Breast epithelium (tissue), 4 donors: ENCODE measurements around the gene TTC17. TPM values are rescaled to one million over a fixed set of nuclear protein-coding genes. Genes with fewer than 3 reads are reported as not detected.

Experiments used
- DNase-seq, 2 donors: peaks; one replicate each; pipeline ENCODE4 v3.0.0-alpha.2; 2019; ENCODE audit warnings: low spot score in 2 of 2
- H3K27ac ChIP-seq, 2 donors: fragments of 200-600 bp; sonication (generic) in 1 of 2; one replicate each; pipeline ENCODE4 v1.5.1; 2016 to 2019; ENCODE audit warnings: mild to moderate bottlenecking in 1 of 2
- H3K27me3 ChIP-seq, 2 donors: fragments of 200-600 bp; sonication (generic) in 1 of 2; one replicate each; pipeline versions ENCODE4 v1.5.1 to v1.6.0; 2017 to 2019; ENCODE audit warnings: control low read depth in 1 of 2, mild to moderate bottlenecking in 1 of 2
- H3K36me3 ChIP-seq: fragments of 200-600 bp; one replicate; pipeline ENCODE4 v1.5.1; 2019
- H3K4me1 ChIP-seq, 2 donors: fragments of 200-600 bp; sonication (generic); one replicate each; pipeline ENCODE4 v1.5.1; 2016 to 2019; ENCODE audit warnings: control low read depth in 1 of 2
- H3K4me3 ChIP-seq, 3 donors: fragments of 200-600 bp; sonication (generic); 1 replicate in 2 of 3; 2 replicates in 1 of 3; pipeline ENCODE4 v1.5.1; 2016 to 2019; ENCODE audit warnings: mild to moderate bottlenecking in 3 of 3, moderate library complexity in 2 of 3
- H3K9me3 ChIP-seq, 2 donors: fragments of 200-600 bp; sonication (generic) in 1 of 2; one replicate each; pipeline ENCODE4 v1.5.1; 2016 to 2019; ENCODE audit warnings: control low read depth in 1 of 2
- POLR2A ChIP-seq: fragments of 450-650 bp; IDR thresholded peaks from one replicate; pipeline ENCODE4 v1.6.1; 2016; ENCODE audit warnings: antibody characterized with exemption, mild to moderate bottlenecking, moderate library complexity
- POLR2AphosphoS5 ChIP-seq, 3 donors: sonication (generic); formaldehyde crosslinking; IDR thresholded peaks; one replicate each; pipeline ENCODE4 v1.6.1; 2017; ENCODE audit warnings: antibody characterized with exemption in 3 of 3
- intact Hi-C: fragments of 100-400 bp; cut with DNase I; formaldehyde crosslinking; loops from one replicate; pipeline ENCODE4 v1.15.1; 2023; ENCODE audit warnings: low total_unique reads
- total RNA-seq, 3 donors: library from RNA; depleted of rRNA; stranded (reverse); fragments of >200 nt; gene quantifications; one replicate each; pipeline ENCODE4 v1.1.0, GENCODE V29; 2016
- TF ChIP-seq, protein P1 (sequence below), 3 donors: fragments of 450-650 bp; IDR thresholded peaks; one replicate each; pipeline ENCODE4 v1.5.1; 2016 to 2017; ENCODE audit warnings: antibody characterized with exemption in 3 of 3, mild to moderate bottlenecking in 3 of 3, moderate library complexity in 3 of 3

Gene TTC17
- total RNA-seq, 3 donors from 2014 or later = 105 to 199 (median 154) TPM

DNA sequence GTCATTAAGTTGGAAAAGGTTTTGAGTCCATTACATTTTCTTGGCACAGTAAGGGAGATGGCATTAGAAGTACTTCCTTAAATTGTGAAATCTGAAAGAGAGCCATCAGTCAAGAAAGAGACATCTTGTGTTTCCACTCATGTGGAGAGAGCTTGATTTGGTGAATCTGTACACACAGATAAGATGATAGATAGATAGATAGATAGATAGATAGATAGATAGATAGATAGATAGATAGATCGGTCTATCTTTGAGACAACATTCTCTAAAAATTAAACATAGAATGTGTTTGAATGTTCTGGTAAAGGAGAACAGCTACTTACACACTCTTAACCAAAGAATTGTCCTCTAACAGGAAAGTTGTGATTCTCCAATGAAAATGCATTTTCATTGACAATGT lies 76.2 kb downstream of the TTC17 start:
- no peak overlapping the region for H3K4me3 ChIP-seq
- peaks cover 5% of the 10 kb centered on the region for H3K36me3 ChIP-seq
- H3K27me3 ChIP-seq = no peaks in the 10 kb centered on the region
- no peak for DNase-seq
- no peaks in the 10 kb centered on the region for H3K4me1 ChIP-seq
- intact Hi-C loops = no loop called here
- TF ChIP-seq POLR2A (no peak), POLR2AphosphoS5 (IDR thresholded peaks at IDR 0.05) (no peak)
- TF ChIP-seq, protein P1, sequence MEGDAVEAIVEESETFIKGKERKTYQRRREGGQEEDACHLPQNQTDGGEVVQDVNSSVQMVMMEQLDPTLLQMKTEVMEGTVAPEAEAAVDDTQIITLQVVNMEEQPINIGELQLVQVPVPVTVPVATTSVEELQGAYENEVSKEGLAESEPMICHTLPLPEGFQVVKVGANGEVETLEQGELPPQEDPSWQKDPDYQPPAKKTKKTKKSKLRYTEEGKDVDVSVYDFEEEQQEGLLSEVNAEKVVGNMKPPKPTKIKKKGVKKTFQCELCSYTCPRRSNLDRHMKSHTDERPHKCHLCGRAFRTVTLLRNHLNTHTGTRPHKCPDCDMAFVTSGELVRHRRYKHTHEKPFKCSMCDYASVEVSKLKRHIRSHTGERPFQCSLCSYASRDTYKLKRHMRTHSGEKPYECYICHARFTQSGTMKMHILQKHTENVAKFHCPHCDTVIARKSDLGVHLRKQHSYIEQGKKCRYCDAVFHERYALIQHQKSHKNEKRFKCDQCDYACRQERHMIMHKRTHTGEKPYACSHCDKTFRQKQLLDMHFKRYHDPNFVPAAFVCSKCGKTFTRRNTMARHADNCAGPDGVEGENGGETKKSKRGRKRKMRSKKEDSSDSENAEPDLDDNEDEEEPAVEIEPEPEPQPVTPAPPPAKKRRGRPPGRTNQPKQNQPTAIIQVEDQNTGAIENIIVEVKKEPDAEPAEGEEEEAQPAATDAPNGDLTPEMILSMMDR (IDR thresholded peaks at IDR 0.05) = no peak
- no peaks in the 10 kb centered on the region for H3K9me3 ChIP-seq
- H3K27ac ChIP-seq = no peak overlapping the region

DNA sequence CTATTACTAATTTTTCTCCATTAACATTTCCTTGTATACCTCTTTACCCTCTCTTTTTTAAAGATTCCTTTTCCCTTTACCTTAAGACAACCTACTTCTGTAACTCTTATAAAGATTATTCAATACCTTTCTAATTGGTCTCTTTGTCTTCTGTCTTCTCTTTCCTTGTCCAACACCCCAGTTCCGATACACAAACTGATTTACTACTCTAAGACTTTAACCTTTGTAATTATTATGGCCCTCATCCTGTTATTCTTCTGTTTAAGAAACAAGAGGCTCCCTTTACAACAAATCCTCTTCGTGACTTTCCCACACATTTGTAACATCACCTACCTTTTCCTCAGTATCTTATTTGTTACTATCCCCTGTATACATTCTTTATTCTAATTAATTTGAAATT lies 81.8 kb downstream of the TTC17 start:
- DNase-seq = no peak
- no peaks in the 10 kb centered on the region for H3K27me3 ChIP-seq
- intact Hi-C loops = no loop called here
- no peak for TF ChIP-seq POLR2A
- no peak for TF ChIP-seq POLR2AphosphoS5 (IDR thresholded peaks at IDR 0.05)
- TF ChIP-seq, protein P1 (IDR thresholded peaks at IDR 0.05) = no peak
- H3K4me3 ChIP-seq = no peak overlapping the region
- peaks cover 8% of the 10 kb centered on the region for H3K36me3 ChIP-seq
- no peaks in the 10 kb centered on the region for H3K9me3 ChIP-seq
- no peak overlapping the region for H3K27ac ChIP-seq
- H3K4me1 ChIP-seq = no peaks in the 10 kb centered on the region

DNA sequence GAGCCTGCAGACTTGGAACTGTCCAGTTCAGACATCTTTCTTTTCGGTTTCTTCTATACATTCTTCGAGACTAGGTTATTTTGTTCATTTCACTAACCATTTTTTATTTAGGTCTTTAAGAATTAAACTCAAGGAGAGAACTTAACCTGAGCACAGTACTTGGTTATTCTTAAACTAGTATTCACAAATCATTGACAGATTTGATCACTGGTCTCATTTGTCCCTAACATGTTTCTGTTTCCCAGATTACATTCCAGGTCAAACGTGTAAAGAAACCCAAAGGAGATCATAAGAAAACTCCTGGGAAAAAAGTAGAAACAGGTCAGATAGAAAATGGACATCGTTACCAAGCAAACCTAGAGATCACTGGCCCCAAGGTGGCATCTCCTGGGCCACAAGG lies 85.1 kb downstream of the TTC17 start:
- DNase-seq = no peak
- H3K36me3 ChIP-seq = peaks cover 3% of the 10 kb centered on the region
- H3K4me1 ChIP-seq = no peaks in the 10 kb centered on the region
- no peak overlapping the region for H3K27ac ChIP-seq
- no peaks in the 10 kb centered on the region for H3K9me3 ChIP-seq
- intact Hi-C loops = no loop called here
- H3K4me3 ChIP-seq = no peak overlapping the region
- no peaks in the 10 kb centered on the region for H3K27me3 ChIP-seq
- TF ChIP-seq, protein P1 (IDR thresholded peaks at IDR 0.05) = no peak
- TF ChIP-seq POLR2A = no peak

DNA sequence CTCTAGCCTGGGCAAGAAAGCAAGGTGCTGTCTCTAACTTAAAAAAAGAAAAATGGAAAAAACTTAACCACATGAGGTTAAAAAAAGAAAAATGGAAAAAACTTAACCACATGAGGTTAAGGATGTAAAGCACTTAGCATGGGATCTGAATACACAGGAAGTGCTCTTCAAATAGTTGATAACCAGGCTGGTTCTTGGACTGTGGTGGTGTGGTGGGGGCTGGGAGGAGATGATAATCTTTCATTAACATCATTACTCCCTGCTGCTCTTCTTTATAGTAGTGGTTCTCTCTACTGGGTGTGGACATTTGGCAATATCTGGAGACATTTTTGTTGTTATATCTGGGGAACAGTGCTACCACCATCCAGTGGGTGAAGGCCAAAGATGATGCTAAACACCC lies 88.4 kb downstream of the TTC17 start:
- Histone ChIP-seq H3K27ac (no peak overlapping the region), H3K27me3 (no peaks in the 10 kb centered on the region), H3K9me3 (no peaks in the 10 kb centered on the region), H3K4me3 (no peak overlapping the region), H3K4me1 (no peaks in the 10 kb centered on the region), H3K36me3 (peaks cover 23% of the 10 kb centered on the region)
- no peak for DNase-seq
- TF ChIP-seq POLR2AphosphoS5 (IDR thresholded peaks at IDR 0.05) = no peak
- TF ChIP-seq, protein P1 (IDR thresholded peaks at IDR 0.05) = no peak
- no peak for TF ChIP-seq POLR2A
- intact Hi-C loops = no loop called here

DNA sequence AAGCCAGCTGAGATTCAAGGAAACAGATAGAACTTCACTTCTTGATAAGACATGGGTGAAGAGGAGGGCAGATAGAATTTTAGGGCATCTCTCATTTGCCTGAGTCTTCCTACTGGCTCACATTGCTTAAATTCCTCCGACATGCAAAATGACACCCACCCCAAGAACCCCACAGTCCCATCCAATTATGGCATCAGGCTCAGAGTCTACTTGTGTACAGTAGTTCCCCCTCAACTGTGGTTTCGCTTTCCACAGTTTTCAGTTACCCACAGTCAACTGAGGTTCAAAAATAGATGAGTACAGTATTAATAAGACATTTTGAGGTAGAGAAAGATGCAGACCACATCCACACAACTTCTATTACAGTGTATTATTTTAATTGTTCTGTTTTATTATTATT lies 99.8 kb downstream of the TTC17 start:
- H3K27ac ChIP-seq = no peak overlapping the region
- DNase-seq = no peak
- H3K4me1 ChIP-seq = no peaks in the 10 kb centered on the region
- TF ChIP-seq POLR2A (no peak), POLR2AphosphoS5 (IDR thresholded peaks at IDR 0.05) (no peak)
- TF ChIP-seq, protein P1 (IDR thresholded peaks at IDR 0.05) = no peak
- H3K27me3 ChIP-seq = no peaks in the 10 kb centered on the region
- H3K4me3 ChIP-seq = no peak overlapping the region
- intact Hi-C loops = no loop called here
- H3K36me3 ChIP-seq = peaks cover 11% of the 10 kb centered on the region
- peaks cover 0 to 8% of the 10 kb centered on the region in 2 donors for H3K9me3 ChIP-seq
